Natural killer cell (primary cell): Measurements from ENCODE around the gene C11orf21. TPM values are rescaled to one million over a fixed set of nuclear protein-coding genes. Genes with fewer than 3 reads are reported as not detected.

Source experiments
- total RNA-seq, 4 donors: library from RNA; stranded (reverse); fragments of 120-200 nt in 1 of 4; gene quantifications; one replicate each; pipeline versions ENCODE4 v1.2.3 to v1.2.4, GENCODE V29; 2013 to 2022

Gene C11orf21
- total RNA-seq, 3 donors from 2014 or later (not counting 1 experiment from before 2014, with no cell fraction given) = 227 to 325 (median 237) TPM

Other genes with a start within 250 kb of the C11orf21 start
- gene IGF2, start 162.5 kb downstream of the C11orf21 start, total RNA-seq = not detected
- not detected for gene INS, start 140.7 kb downstream of the C11orf21 start, total RNA-seq
- gene TH, start 130.1 kb downstream of the C11orf21 start, total RNA-seq = not detected
- gene ASCL2, start 31.3 kb downstream of the C11orf21 start, total RNA-seq = 10 to 100 TPM; 10.8 to 16.8 (median 16.0) TPM
- gene TSPAN32, start 95 bp upstream of the C11orf21 start, total RNA-seq = 100 to 1,000 TPM; 268 to 327 (median 299) TPM
- 100 to 1,000 TPM; 263 to 292 (median 263) TPM for gene CD81, start 75.4 kb upstream of the C11orf21 start, total RNA-seq
- 10 to 100 TPM; 52.8 to 67.9 (median 59.3) TPM for gene TSSC4, start 98.8 kb upstream of the C11orf21 start, total RNA-seq
- not detected for gene TRPM5, start 142.6 kb upstream of the C11orf21 start, total RNA-seq
- 1 to 10 TPM; 1.9 to 7.8 (median 3.3) TPM for gene KCNQ1, start 143.1 kb upstream of the C11orf21 start, total RNA-seq